ENCODE results near the gene PASK. TPM values are rescaled to one million over a fixed set of nuclear protein-coding genes. Genes with fewer than 3 reads are reported as not detected.

Gene PASK
- total and polyA plus RNA-seq, 2 of the 4 experiments (the other 2 are of a cell fraction): 4.1 TPM

DNA sequence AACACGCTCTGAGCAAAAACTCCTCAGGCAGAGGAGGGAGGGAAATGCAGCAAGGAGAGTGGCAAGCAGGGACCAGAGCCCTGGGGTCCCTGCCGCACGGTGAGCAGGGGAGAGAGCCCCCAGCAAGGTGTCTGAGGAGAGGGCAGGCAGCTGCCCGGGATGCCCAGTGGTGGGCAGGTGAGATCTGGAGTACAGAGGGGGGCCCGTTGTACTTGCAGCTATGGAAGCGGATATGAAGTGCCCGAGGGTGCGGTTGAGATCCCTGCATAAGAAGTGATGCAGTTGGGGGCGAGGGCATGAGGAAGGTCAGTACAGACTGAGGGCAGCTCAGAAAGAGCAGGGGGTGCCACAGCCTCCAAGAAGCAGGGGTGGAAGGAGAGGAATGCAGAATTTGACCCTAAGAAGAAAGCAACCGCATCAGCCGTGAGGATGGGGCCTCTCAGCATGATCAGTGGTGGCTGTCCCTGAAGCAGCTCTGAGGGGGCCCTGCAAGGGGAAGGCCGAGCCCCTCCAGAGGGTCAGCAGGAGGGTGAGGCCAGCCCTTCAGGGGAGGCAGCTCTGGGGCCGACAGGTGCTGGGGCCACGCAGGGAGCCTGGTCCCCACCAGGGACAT is 76.6 kb downstream of the PASK start:
- Histone ChIP-seq H3K14ac (replicated peaks; ENCODE audit: low read depth, low read length) (no peak overlapping the region), H4K8ac (ENCODE audit: low read depth in 2 of 2, low read length in 2 of 2) (no peak overlapping the region), H3K18ac (ENCODE audit: low read depth, low read length) (no peak overlapping the region), H3K79me1 (ENCODE audit: low read depth in 1 of 2, low read length in 2 of 2) (no peaks in the 10 kb centered on the region), H3K9me1 (ENCODE audit: insufficient read depth, low read length) (no peaks in the 10 kb centered on the region), H3K4ac (ENCODE audit: low read depth, low read length) (no peak overlapping the region), H3K9ac (ENCODE audit: low read depth, low read length) (no peak overlapping the region), H2BK20ac (ENCODE audit: low read depth, low read length) (no peak overlapping the region), H2BK120ac (ENCODE audit: low read depth, low read length) (no peak overlapping the region), H4K5ac (ENCODE audit: low read depth, low read length) (no peak overlapping the region), H3K56ac (ENCODE audit: extremely low read depth, insufficient read depth, low read length) (no peak overlapping the region), H2AK9ac (replicated peaks; ENCODE audit: low read depth, low read length, poor library complexity) (no peak overlapping the region), H3K23ac (ENCODE audit: low read depth, low read length) (no peak overlapping the region), H3K4me3 (ENCODE audit: insufficient read depth, low read depth, low read length) (no peak overlapping the region), H3K4me1 (ENCODE audit: control insufficient read depth, insufficient read depth, low read length) (no peaks in the 10 kb centered on the region), H3K4me2 (ENCODE audit: low read depth, low read length) (no peak overlapping the region), H4K20me1 (ENCODE audit: insufficient read depth, low read length) (no peaks in the 10 kb centered on the region), H2BK15ac (ENCODE audit: low read depth, low read length) (no peak overlapping the region), H3K27ac (ENCODE audit: insufficient read depth, low read length) (no peak overlapping the region), H3K9me3 (ENCODE audit: control insufficient read depth, insufficient read depth, low read length) (no peaks in the 10 kb centered on the region), H2AK5ac (ENCODE audit: low read depth, low read length) (no peak overlapping the region), H4K91ac (ENCODE audit: insufficient read depth, low read depth, low read length) (no peak overlapping the region), H3K27me3 (ENCODE audit: control insufficient read depth, insufficient read depth, low read length) (no peaks in the 10 kb centered on the region), H3K36me3 (ENCODE audit: control insufficient read depth, insufficient read depth, low read length) (peaks cover 45% of the 10 kb centered on the region; the same call in 1 of the 2 replicates), H2AFZ (replicated peaks; ENCODE audit: low read length, poor library complexity) (no peak overlapping the region), H2BK5ac (ENCODE audit: low read depth, low read length, poor library complexity, severe bottlenecking) (no peak overlapping the region)
- dilution Hi-C loops (cut with HindIII; ENCODE audit: low sequenced_read_pairs, unreplicated experiment): no loop called here
- DNase-seq (no peak), ATAC-seq (ENCODE audit: low read depth) (no peak)
- ChIA-PET POLR2A (ENCODE audit: unreplicated experiment) (no interaction called here), CTCF (no interaction called here)
- BruUV-seq (replicated peaks): no TSS peak
- 60% methylated on average over 9 of the region's 14 CpGs; no CpG with 5 or more reads in 1 of the 2 experiments for WGBS, 2 experiments (ENCODE audit: extremely low coverage in 2 of 2, insufficient read length in 1 of 2)
- TF ChIP-seq FOS (IDR thresholded peaks at IDR 0.05; ENCODE audit: low read depth, low read length) (no peak), NFE2L2 (IDR thresholded peaks at IDR 0.05; ENCODE audit: low read depth, low read length) (no peak), MXI1 (IDR thresholded peaks at IDR 0.05; ENCODE audit: borderline replicate concordance, low read depth, low read length) (no peak), RFX5 (IDR thresholded peaks at IDR 0.05; ENCODE audit: low read depth, low read length) (no peak), BHLHE40 (IDR thresholded peaks at IDR 0.05; ENCODE audit: low read depth, low read length) (no peak)
- intact Hi-C loops (cut with micrococcal nuclease): no loop called here
- in situ Hi-C loops (cut with MboI; ENCODE audit: low sequenced_read_pairs): loop anchor here (10.0 kb wide), 1 partner anchor 218 kb away; no protein-coding TSS in a partner anchor

All from IMR-90 (cell line).